ENCODE measurements around the gene PTF1A. TPM values are rescaled to one million over a fixed set of nuclear protein-coding genes. Genes with fewer than 3 reads are reported as not detected.
A peak's percentile ranks its signal among the peaks of the same experiment; 100 is the strongest.

Gene PTF1A
- total and polyA plus RNA-seq, 12 donors = not detected

DNA sequence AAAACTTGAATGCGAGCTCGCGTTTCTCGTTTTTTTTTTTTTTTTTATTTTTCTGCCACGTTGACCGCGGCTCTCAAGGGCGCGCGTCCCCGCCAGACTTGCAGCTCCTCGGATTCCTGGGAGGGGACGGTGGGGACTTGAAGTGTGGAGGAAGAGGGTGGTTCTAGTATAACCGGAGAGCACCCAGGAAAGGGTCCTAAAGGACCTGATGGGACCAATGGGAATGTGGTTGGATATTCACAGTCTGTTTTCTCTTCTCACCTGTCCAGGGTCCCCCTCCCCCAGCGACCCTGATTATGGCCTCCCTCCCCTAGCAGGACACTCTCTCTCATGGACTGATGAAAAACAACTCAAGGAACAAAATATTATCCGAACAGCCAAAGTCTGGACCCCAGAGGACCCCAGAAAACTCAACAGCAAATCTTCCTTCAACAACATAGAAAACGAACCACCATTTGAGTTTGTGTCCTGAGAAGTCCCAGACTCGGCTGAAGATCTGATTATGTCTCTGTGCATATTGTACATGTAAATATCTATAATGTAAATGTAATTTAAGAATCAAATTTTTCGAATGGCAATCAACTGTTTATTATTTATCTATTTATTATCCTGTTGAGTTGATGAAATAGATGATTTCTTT, 1.4 kb downstream of the PTF1A start:
- no peak overlapping the region for H3K4me3 ChIP-seq
- intact Hi-C loops (cut with DNase I) = loop anchor here in 1 of 10 donors (1.0 kb wide), 1 partner anchor 22 kb away; no protein-coding TSS in a partner anchor
- H3K27me3 ChIP-seq = peaks cover 30 to 99% (median 95%) of the 10 kb centered on the region in 7 donors
- no peaks in the 10 kb centered on the region for H3K9me3 ChIP-seq
- TF ChIP-seq CTCF (IDR thresholded peaks at IDR 0.05) = no peak
- DNase-seq = no peak
- H3K27ac ChIP-seq = no peak overlapping the region
- no peaks in the 10 kb centered on the region for H3K36me3 ChIP-seq
- WGBS, 2 donors = 3% methylated on average over 19 of the region's 19 CpGs
- H3K4me1 ChIP-seq = peaks cover 0 to 19% (median 7%) of the 10 kb centered on the region in 9 donors
- no peak for ATAC-seq

GRCh38 chr10:23194471-23194965, 2.4 kb downstream of the PTF1A start:
- H3K27ac ChIP-seq = no peak overlapping the region
- no peaks in the 10 kb centered on the region for H3K9me3 ChIP-seq
- ATAC-seq = no peak
- no peaks in the 10 kb centered on the region for H3K36me3 ChIP-seq
- H3K4me3 ChIP-seq = peak overlapping the region in 7 of 10 donors; percentile 1 to 31 (median 20)
- peaks cover 34 to 99% (median 98%) of the 10 kb centered on the region in 7 donors for H3K27me3 ChIP-seq
- no peak for TF ChIP-seq CTCF (IDR thresholded peaks at IDR 0.05)
- no peak for DNase-seq
- peaks cover 0 to 19% (median 7%) of the 10 kb centered on the region in 9 donors for H3K4me1 ChIP-seq
- intact Hi-C loops (cut with DNase I) = no loop called here
- 6 to 8% methylated on average over 13 of the region's 13 CpGs for WGBS, 2 donors

DNA sequence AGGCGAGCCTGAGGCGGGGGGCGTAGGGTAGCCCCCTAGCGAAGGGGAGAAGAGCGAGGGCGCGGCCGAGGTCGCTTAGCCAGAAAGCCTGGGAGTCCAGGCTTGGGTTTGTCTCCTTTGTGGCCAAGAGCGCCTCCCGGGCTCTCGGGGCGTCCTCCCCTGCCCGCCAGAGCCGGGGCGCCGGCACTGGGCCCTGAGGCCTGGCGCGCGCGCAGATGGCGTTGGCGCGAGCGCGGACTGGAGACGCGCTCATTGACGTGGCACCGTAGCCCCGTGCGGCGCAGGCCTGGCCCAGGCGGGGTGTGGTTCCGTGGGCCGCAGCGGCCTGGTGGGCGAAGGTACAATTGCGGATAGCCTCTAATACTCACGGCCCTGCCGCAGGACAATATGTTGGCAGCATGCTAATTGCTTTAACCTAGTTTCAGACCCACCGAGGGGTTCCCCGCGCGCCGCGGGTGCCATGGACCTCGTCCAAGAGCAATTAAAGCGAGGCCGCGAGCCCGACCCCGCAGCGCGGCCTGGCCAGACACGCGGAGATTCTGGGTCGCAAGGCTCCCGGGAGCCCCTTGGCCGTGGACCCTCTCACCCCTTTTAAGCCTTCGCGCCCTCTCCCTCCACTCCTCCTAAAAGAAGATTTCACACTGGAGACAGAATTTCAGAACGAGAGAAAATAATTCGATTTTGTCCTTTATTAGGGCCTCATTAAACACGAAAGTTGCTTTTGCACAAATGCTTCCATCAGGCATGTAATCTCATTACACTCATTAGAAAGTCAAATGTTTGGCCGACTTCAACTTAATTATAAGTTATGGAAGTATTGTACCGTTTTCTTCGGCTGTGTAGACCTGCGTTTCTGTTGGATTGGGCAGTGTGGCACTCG, 3.1 kb downstream of the PTF1A start:
- 3% methylated on average over 70 of the region's 70 CpGs for WGBS, 2 donors
- intact Hi-C loops (cut with DNase I) = no loop called here
- peaks cover 0 to 21% (median 7%) of the 10 kb centered on the region in 9 donors for H3K4me1 ChIP-seq
- no peaks in the 10 kb centered on the region for H3K36me3 ChIP-seq
- no peak for TF ChIP-seq CTCF (IDR thresholded peaks at IDR 0.05)
- H3K9me3 ChIP-seq = no peaks in the 10 kb centered on the region
- peak overlapping the region in 8 of 10 donors; percentile 1 to 31 (median 20) for H3K4me3 ChIP-seq
- peaks cover 34 to 99% (median 98%) of the 10 kb centered on the region in 7 donors for H3K27me3 ChIP-seq
- DNase-seq = no peak
- ATAC-seq = no peak
- no peak overlapping the region for H3K27ac ChIP-seq

GRCh38 chr10:23195846-23196600, 3.9 kb downstream of the PTF1A start:
- peaks cover 0 to 21% (median 7%) of the 10 kb centered on the region in 9 donors for H3K4me1 ChIP-seq
- no peaks in the 10 kb centered on the region for H3K36me3 ChIP-seq
- TF ChIP-seq CTCF (IDR thresholded peaks at IDR 0.05) = no peak
- no peaks in the 10 kb centered on the region for H3K9me3 ChIP-seq
- 4 to 5% methylated on average over 13 of the region's 13 CpGs for WGBS, 2 donors
- H3K4me3 ChIP-seq = no peak overlapping the region
- intact Hi-C loops (cut with DNase I) = loop anchor here in 1 of 10 donors (2.0 kb wide), 1 partner anchor 55 kb away; no protein-coding TSS in a partner anchor
- no peak for ATAC-seq
- H3K27me3 ChIP-seq = peaks cover 34 to 100% (median 99%) of the 10 kb centered on the region in 7 donors
- no peak for DNase-seq
- no peak overlapping the region for H3K27ac ChIP-seq

Data from heart right ventricle (tissue), 16 donors.